Globus pallidus (tissue), 1 donor: Measurements from ENCODE around the gene ERVMER34-1.

Experiments
- DNase-seq: peaks from one replicate; pipeline ENCODE4 v3.0.0-alpha.2; 2015; ENCODE audit warnings: low spot score

The ERVMER34-1 gene

GRCh38 chr4:52718123-52718522 lies 33.1 kb downstream of the ERVMER34-1 start:
- DNase-seq, result no peak

DNA sequence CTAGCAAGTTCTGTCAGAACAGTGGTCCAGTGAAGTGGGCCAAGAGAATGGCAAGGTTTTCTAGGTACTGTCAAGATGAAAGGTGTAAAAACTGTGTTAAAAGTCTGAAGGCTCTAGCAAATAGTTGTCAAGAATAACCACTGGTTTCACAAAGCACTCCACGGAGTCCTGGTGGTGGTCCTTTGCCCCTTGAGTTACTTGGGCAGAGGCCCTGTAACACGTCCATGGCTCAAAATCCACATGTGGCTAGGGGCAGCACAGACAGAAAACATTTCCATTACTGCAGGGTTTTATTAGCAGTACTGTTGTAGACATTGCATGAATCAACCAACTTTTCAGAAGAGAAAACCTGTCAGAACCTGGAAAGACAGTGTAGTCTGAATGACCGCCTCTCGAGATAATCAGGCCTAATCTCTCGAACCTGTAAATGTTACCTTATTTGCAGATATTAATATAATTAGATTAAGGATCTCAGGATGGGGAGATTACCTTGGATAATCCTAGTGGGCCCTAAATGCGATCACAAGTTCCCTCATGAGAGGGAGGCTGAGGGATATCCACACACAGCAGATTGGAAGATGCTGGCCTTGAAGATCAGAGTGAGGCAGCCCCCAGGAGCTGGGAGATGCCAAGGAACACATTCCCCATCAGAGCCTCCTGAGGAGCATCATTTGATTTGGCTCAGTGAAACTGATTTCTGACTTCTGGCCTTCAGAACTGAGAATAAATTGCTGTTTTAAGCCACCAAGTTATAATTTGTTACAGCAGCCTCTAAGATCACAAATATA lies 34.7 kb downstream of the ERVMER34-1 start:
- DNase-seq, result no peak

- DNase-seq, result no peak
These were observed 35.3 kb downstream of the ERVMER34-1 start for GRCh38 chr4:52715914-52716313.

DNA sequence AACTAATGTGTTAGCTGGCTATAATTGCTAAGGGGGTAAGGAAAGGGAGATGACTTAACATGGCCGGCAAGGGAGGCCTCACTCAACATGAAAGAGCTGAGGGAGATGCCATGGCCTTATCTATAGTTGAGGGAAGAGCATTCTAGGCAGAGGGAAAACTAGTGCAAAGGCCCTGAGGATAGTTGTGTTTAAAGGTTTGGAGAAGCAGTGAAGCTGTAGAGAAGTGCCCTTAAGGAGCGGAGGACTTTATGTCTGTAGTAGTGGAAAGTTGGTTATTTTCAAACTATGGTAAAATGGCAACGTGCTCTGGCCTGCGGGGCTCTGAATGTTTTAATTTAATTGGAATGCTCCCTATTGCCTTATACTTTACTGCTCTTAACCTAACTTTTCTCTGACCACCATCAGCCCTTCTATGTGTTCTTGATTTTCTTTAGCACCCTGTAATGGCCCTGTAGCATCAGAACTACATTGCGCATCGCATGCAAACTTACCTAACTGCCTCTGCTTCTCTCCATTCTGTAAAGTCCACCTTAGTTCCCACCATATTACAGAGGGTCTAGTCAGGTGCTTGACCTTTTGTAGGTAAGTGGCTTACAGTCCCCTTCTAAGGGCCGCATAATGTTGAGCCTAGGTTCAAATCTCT lies 35.8 kb downstream of the ERVMER34-1 start:
- DNase-seq, result no peak

- no peak for DNase-seq
These were observed 36.5 kb downstream of the ERVMER34-1 start for GRCh38 chr4:52714597-52715254.

DNA sequence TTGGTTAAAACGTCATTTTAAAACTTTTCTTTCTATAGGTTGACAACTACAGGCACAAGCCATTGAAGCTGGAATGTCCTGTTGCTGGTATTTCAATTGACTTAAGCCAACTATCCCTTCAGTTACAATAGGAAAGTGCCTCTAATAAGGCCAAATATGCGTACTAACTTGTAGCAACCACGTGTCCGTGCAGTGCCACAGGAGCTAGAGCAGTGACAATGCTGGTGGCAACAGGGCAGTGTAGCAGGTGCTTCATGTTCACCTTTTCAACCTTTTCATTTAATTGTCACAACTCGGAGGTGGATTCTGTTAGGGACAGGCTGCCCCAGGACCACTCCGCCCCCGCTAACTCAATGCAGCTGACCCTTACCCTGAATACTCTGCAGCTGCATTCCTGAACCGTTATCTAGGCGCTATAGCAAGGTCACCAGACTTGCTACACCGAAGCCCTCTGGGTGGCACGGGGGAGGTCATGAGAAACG lies 37.7 kb downstream of the ERVMER34-1 start:
- no peak for DNase-seq

- DNase-seq, result peak; percentile 98
These were observed 38.7 kb downstream of the ERVMER34-1 start for GRCh38 chr4:52712251-52713130.

GRCh38 chr4:52711834-52712250 lies 39.4 kb downstream of the ERVMER34-1 start:
- DNase-seq, result no peak

DNA sequence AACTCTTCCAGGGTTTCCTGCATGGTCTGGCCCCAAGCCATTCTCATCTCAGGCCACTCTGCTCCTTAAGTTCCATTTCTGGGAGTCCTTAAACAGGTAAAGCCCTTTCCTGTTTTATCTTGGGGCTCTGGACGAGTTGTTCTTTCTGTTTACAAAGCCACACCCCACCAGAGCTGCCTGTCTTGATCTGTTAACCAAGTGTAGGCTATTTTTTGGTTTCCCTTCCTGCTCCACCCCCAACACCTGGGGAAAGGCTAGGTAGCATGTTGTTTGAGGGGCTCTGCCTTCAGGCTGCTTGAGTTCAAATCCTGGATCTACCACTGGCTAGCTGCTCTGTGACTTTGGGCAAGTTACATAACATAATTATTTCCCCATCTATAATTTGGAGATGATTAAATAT lies 40.0 kb downstream of the ERVMER34-1 start:
- DNase-seq, result no peak

GRCh38 chr4:52709155-52709554 lies 42.1 kb downstream of the ERVMER34-1 start:
- no peak for DNase-seq

GRCh38 chr4:52704661-52705060 lies 46.6 kb downstream of the ERVMER34-1 start:
- no peak for DNase-seq

- no peak for DNase-seq
These were observed 47.1 kb downstream of the ERVMER34-1 start for GRCh38 chr4:52704133-52704532.

DNA sequence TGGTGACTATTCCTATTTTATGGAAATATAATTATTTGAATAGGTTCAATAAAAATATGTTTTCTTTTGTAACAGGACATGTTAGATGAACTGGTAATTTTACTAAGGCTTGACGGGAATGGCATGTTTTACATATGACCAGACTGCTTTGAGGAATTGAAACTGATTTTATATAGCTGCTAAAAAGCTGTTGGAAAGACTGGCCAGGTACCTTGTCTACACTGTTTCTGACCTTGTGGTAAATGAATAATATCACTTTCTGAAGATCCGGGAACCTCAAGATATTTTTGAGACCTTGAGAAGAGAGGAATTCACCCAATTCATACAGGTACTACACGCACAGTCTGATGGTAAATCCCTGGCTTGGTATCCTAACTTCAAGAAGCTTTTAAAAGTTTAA lies 50.0 kb downstream of the ERVMER34-1 start:
- DNase-seq, result no peak

DNA sequence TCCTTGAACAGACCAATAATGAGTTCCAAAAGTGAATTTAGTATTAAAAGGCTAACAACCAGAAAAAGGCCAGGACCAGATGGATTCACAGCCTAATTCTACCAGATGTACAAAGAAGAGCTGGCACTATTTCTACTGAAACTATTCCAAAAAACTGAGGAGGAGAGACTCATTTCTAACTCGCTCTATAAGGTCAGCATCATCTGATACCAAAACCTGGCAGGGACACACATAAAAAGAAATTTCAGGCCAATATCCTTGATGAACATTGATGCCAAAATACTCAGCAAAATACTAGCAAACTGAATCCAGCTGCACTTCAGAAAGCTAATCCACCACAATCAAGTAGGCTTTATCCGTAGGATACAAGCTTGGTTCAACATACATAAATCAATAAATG lies 56.3 kb downstream of the ERVMER34-1 start:
- no peak for DNase-seq

DNA sequence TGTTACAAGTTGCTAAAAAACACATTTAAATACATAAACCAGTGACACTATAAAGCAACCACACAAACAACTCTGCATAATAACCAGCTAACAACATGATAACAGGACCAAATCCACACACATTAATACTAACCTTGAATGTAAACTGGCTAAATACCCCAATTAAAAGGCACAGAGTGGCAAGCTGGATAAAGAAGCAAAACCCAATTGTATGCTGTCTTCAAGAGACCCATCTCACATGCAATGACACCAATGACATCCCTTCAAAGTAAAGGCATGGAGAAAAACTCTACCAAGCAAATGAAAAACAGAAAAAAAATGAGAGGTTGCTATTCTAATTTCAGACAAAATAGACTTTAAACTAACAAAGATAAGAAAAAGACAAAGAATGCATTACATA lies 57.7 kb downstream of the ERVMER34-1 start:
- DNase-seq, result no peak
